ENCODE measurements around the gene CYTIP.

Gene CYTIP

DNA sequence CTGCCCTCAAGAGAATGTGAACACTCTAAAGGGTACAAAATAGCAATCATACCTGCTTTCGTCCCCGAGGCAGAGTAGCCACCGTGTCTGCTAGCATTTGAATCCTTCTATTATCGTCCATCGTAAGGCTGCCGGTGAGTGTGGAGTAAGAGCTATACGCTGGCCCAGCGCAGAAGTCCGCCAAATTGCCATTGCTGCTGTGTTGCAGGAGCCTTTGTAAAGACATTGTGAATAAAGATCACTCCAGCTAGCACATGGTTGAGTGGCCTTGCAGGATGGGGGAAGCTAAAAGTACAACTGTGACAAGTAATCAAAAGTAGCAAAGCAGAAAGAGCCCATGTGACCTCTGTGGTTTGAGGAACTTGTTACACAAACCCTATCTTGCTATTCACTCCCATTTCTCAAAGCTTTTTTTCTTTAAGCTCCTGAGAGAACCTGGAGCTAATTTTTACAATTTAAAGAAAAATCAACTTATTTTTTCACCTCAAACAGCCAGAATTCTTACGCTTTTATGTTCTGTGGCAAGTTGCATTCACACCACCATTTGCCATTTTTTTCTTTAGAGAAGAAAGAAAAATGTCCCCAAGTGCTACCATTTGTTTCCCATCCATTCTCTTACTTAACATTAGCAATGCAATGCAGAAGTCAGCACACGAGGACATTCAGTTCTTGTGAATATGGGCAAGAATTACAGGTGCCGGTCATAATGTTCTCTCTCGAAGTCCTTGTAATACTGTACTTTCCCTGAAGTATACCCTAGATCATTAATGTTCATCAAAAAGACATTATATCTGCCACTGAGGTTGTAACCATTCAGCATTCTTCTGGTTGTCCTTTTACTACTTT lies at the start of gene CYTIP:
Gene CYTIP (minus strand): TSS at position 295 of the 846 bp plus-strand sequence. CDS start 69 bp downstream, at position 226.
- peak; percentile 92 for DNase-seq (ENCODE audit: low spot score)

DNA sequence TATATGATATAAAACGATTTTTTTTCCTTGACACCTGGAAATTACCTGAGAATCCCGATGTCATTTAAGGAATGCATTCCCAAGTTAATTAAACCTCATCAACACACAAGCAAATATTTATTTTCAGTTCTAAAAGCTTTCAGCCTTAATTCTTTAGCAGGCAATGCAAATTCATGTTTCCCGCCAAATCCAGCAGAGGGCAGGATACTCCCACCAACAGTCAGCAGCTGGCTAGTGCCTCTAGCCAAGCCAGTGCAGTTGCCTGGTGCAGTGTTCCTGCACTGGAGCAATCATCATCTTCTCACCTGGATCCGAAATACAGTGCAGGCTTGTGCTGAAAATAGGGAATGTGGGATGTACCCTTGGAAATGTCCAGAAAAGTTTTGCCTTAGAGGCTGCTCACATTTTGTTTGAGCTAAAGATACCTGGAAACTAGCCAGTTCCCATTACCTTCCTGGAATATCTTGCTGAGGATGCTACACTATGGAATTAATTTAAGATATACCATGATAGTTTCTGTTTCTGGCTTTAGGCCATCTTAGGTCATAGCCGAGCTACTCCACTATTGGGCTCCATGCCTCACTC lies 48.4 kb upstream of the CYTIP start:
- peak; percentile 84 for DNase-seq (ENCODE audit: low spot score)

DNA sequence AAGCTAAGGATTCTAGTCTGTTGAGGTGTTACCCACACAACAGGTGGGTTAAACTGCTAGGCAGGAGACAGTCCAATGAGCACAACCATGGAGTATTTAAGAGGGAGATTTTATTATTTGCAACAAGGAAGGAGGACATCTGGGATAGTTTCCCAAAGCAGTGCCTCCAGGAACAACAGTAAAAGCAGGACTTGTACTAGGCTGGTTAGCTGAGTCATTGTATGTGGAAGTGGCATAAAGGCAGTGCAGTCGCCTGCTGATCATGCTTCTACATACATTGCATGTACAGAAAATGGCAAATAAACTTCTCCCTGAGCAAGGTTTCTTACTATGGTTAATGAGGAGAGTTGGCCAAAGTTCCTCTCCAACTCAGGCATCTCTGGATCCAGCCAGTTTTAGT lies 46.1 kb upstream of the CYTIP start:
- DNase-seq (ENCODE audit: low spot score) = no peak

DNA sequence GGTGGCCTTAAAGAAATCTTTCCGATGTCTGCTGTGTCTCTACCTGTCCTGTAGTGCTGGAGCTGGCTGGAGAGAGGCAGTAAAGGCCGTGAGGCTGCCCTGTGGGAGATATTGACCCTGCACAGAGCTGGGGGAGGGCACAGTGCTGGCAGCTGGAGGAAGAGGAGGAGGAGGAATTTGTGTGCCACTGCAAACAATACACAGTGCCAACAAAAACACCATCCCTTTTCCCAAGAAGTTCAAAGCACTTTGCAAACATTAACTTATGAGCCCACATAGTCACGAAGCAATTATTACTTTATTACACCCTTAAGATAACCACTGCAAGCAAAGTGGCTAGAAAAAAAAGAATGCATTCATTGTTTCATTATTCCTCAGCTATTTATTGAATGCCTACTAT lies 45.0 kb upstream of the CYTIP start:
- DNase-seq (ENCODE audit: low spot score) = no peak

DNA sequence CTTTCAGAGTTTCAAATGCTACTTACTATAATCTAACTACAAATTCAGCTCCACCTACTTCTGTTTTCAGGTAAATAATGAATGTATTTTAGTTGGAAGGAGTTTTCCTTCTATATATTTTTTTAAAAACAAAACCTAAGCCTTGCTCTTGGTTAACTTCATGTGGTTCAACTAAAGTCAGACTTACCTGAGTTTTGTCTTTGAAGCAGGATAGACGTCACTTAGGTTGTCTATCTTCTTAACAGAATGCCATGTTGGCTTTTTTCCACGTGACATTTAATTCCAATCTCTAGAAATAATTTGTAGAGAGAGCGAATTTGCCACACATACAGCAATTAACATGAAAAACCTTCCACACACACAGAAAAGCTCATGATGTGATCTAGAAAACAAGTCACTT lies 43.9 kb upstream of the CYTIP start:
- no peak for DNase-seq (ENCODE audit: low spot score)

DNA sequence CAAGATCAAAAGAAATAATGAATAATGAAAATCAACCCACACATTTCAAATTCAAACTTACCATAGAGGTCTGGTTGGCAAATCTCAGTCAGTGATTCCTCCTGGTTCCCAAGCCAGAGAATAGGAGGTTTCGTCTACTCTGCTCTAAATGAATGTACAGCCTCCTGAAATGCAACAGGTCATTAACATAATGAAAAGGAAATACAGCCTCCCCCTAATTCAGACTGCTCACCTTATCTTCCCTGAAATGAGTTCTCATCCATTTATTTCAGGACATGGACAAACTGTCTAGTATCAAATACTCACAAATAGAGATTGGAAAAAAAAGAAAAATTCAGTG lies 43.4 kb upstream of the CYTIP start:
- DNase-seq (ENCODE audit: low spot score) = no peak

DNA sequence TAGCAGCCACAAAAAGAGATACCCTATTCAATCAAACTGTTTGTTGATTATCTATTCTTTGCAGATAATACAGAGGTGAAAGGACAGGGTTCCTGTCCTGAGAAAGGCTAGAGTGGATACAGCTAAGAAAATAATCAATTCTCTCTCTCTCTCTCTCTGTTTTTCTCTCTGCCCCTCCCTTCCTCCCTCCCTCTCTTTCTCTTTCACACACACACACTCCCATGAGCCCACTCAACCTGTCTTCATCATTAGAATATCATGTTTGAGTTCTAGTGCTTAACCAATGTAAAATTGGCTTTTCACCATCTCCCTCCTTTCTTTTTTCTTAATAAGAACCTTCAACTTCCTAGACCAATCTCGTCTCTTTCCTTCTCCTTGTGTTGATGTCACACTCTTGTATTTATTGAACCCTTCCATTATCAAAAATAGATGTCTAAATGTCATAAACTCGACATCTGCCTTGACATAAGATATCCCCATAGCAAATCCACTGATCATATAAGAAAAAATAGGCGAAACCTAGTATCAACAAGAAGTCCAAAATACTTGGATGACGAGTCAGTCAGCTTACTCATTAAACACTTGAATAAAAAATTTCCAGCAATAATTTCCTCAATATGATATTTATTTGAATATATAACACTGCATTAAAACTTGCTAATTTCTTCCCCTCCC lies 42.8 kb upstream of the CYTIP start:
- no peak for DNase-seq (ENCODE audit: low spot score)

DNA sequence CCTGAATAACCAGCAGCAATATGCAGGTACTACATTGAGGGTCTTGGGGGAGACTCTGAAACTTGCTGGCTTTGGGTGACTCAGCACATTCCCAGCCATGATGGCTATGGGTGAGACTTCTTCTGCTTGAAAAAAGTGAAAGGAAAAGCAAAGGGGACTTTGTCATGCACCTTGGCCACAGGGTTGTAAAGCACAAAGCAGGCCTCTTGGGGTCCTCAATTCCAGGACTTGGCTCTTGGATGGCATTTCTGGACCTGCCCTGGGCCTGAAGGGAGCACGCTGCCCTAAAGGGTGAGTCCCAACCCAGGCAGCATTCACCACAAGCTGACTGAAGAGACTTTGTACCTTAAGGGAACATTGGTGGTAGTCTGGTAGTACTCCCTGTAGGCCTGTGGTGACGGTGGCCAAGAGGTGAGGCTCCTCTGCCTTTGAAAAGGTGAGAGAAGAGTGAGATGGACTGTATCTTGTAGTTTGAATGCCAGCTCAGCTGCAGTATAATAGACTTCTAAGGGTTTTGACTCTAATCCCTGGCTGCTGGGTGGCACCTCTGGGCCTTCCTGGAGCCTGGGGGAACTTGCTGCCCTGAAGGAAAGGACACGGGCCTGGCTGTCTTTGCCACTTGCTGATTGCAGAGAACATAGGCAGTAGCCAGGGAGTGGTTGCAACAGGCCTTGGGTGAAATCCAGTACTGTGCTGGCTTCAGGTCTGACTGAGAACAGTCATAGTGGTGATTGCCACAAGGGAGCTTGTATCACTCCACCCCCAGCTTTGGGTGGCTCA lies 36.5 kb upstream of the CYTIP start:
- DNase-seq (ENCODE audit: low spot score) = peak; percentile 91

DNA sequence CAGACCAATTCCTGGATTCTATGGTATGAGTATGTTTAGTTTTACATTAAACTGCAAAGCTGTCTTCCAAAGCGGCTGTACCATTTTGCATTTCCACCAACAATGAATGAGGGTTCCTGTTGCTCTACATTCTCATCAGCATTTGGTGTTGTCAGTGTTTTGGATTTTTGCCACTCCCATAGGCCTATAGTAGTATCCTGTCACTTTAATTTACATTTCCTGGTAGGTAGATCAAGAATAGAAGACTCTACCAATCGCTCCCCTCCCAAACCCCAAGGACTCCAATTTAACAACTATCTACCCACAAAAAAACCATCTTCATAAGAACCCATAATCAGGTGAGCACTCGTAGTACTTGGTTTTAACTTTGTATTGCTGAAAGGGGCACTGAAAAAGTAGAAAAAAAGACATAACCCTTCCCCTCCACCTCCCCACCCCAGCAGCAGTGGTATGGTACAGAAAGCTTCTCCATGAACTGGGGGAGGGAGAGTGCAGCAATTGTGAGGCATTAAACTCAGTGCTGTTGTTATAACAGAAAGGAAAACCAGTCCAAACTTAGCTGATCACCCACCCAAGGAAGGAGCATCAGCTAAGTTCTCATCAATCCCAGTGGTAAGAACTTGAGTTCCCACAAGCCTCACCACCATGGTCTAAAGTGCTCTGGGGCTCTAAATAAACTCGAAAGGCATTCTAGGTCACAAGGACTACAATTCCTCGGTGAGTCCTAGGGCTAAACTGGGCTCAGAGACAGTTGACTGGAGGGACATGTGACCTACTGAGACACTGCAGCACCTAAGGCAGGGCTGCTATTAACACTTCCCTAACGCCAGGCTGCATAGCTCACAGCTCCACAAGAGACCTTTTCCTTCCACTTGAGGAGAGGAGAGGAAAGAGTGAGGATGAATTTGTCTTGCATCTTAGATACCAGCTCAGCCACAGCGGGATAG lies 35.5 kb upstream of the CYTIP start:
- DNase-seq (ENCODE audit: low spot score) = no peak

DNA sequence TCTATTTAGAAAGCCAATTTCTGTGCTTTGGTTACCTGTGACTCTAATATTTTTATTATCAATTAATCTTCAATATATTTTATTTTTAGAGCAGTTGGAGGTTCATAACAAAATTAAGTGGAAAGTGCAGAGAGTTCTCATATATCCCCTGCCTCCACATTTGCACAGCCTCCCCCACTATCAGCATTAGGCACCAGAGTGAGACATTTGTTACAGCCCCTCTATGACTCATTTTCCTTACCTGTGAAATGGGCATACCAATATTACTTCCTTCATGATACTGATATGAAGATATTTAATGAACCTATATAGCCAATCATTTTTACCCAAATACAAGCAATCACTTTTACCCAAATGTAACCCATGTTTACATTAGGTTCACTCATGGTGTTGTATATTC lies 34.0 kb upstream of the CYTIP start:
- peak; percentile 64 for DNase-seq (ENCODE audit: low spot score)

DNA sequence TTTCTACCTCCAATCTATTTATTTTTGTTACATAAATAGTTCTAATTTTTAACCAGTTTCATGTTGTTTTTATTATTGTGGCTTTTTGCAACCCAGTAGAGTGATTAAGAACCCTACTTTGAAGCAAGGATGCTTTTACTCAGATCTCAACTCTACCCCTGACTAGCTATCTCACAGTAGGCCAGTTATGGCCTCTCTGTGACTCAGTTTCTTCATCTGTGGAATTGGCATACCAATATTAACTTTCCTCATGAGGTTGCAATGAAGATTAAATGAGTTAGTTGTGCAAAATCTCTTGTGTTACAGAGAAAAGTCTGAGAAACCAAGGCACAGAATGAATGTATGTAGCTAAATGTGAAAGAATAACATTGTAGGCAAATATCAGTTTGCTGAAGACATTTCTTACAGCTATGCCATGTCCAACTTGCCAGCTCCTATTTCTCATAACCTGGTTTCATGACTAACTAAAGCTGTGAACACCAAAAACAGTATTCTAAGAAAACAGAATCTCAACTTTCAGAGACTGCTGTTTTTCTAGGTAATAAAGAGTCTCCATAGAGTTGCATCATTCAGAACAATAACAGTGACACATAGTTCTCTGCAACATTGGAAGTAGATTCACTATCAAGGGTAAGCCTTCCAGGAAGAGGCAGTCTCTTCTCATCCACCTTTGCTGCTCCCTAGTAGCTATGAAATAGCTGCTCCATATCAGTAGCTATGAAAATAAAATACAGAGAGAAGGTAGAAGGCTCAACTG lies 33.2 kb upstream of the CYTIP start:
- DNase-seq (ENCODE audit: low spot score) = peak; percentile 87

DNA sequence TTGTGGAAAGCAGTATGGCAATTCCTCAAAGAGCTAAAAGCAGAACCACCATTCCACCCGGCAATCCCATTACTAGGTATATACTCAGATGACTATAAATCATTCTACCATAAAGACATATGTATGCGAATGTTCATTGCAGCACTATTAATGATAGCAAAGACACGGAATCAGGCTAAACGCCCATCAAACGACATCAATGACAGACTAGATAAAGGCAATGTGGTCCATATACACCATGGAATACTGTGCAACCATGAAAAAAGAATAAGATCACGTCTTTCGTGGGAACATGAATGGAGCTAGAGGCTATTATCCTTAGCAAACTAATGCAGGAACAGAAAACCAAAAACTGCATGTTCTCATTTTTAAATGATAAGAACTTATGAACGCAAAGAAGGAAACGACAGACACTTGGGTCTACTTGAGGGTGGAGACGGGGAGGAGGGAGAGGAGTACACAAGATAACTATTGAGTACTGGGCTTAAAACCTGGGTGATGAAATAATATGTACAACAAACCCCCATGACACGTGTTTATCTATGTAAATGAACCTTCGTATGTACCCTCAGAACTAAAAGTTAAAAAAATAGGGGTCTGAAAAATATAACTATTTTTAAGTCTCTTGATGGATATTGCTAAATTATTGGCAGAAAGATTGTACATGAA lies 32.0 kb upstream of the CYTIP start:
- no peak for DNase-seq (ENCODE audit: low spot score)

DNA sequence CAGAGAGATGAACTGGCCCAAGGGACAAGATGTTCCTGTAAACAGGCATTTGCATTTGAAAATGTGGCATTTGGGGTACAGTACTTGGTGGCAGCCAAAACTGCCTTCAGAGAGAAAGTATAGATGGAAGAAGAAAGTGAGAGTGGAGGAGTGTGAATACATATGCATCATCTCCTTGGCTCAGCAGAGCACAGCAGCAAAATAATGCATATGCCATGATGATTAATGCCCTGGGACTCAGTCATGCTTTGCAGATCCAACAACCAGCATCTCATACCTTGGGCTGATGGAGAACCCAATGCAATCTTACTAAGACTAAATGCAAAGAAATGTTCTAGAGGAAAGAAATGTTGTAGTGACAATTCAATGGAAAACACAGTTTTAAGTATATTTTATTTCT lies 29.7 kb upstream of the CYTIP start:
- DNase-seq (ENCODE audit: low spot score) = peak; percentile 63

DNA sequence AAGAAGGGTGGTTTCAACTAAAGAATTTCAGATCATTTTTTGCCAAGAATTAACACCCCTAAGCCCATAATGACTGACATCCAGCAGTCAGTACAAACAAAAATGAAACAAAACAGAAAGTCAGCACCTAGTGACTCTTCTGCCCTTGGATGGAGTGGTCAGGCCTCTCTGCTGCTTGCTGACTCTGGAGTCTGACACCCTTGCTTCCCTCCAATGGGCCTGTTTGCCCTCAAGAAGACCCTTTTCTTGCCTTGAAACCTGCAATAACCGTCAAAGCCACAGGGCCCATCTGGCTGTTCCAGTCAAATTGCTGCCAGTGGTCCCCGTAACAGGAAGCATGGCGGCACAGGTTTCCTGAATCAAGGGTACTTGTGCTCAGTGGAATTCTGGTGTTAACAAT lies 27.2 kb upstream of the CYTIP start:
- peak; percentile 55 for DNase-seq (ENCODE audit: low spot score)

DNA sequence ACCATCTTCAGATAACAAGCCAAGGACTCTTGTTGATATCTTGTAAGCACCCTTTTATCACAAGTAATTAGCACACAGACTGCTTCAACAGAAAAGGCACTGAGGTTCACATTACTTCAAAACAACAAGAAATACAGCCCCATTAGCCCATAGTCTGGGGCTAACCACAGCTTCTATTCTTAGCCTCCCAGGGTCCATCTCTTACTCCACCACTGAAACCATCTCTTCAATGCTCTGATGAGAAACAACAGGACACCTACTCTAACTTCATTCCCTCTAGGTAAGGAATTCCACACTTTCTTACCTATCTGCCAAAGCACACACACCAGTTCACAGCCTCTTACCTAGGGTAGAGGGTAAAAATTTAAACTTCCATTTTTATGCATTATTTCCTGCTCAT lies 26.4 kb upstream of the CYTIP start:
- no peak for DNase-seq (ENCODE audit: low spot score)

DNA sequence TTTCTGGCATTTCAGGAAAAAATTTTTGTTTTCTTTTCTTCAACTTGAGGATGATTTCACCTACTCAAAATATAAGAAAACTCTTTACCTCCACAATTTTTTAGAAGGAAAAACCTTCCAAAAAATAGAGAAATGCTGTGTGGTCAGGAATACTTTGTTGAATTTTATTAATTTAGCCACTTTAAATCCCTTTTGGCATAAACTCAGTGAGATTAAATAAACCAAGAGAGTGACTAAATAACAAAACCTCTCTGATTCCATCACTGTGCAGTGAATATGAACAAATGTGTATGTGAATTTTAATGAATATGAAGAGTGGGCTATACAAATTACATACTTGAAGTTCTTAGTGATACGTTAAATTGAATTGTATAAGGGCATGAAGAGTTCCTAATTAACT lies 25.8 kb upstream of the CYTIP start:
- DNase-seq (ENCODE audit: low spot score) = no peak

DNA sequence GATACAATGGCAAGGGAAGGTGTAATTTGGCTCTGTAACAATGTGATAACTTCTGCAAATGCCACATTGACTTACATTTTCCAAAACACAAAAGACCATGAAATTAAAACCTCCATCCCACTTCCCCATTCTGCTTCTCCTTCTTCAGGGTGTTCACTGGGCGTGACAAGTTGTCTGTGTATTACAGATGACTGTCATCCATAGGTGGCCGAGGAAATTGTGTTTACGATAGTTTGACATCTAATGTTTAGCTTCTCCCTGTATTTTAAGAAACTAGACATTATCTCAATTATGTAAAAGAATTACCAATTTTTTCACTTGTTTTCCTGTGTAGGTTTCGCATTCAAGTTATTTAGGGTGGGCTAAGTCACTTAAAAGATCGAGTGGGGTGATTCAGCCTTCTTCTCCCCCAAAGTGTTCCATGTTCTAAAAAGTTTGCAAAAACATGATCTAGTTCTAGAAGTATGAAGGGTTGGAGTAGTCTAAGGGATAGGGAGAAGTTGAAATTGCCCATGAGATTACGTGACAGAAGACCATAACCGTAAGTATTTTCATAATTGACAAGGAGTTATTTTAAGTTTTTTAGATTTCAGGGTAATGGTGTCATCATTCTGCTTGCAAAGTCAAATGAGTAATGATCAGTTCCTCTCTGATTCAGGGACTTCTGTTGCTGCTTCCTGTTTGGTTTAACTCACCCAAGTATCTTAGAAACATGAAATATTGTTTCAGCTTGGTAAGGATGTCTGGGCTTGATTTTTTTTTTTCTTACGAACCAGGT lies 25.2 kb upstream of the CYTIP start:
- peak; percentile 88 for DNase-seq (ENCODE audit: low spot score)

DNA sequence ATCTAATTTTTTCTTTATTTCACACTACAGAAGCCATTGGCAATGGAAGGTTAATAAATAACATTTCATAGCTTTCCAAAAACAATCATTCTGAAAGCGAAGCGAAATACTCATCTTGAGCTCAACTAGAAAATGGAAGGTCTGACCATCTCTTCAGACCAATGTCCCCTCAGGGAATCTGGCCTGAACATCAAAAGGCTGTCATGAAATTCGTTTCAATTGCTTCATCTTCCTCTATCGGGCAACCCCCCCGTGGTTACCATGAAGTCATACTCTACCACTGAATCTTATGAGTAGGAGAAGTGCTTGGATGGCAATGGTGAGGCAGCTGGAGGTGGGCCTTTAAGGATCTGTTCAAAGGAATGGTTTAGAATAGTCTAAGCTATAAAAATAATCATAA lies 22.9 kb upstream of the CYTIP start:
- peak; percentile 61 for DNase-seq (ENCODE audit: low spot score)

DNA sequence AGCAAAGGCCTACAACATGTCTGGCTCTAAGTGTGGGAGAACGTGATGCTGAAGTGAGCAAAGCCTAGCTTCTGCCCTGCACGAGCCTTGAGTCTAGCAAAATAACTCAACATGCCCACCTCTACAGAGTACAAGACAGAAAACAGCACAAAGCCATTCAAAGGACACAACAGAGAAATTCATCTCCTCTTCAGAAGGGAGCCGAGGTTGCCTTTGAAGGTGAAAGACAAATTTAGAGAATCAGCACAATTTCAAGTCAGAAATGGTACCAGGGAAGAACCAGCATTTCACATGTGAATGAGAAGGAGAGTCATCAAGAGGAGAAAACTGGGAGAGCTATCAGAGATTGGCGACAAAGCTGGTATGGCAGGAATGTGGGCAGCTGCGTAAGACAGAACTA lies 21.7 kb upstream of the CYTIP start:
- DNase-seq (ENCODE audit: low spot score) = no peak

Data from activated CD4-positive, alpha-beta T cell treated with anti-CD3 and anti-CD28 coated beads, Interleukin-2, Interleukin-4, amounts not matched to agents 100 ng/mL and 50 ng/mL, durations not matched to agents 16 hours and 8 hours (primary cell).